GM19467 (cell line): ENCODE measurements around the gene KLF7.

Experiments
- ATAC-seq: cut with Tn5 transposase; IDR thresholded peaks from one replicate; pipeline ENCODE4 v1.9.1; 2021; ENCODE audit warnings: mild to moderate bottlenecking, moderate library complexity; ENCODE audit not compliant: unreplicated experiment

Gene KLF7

DNA sequence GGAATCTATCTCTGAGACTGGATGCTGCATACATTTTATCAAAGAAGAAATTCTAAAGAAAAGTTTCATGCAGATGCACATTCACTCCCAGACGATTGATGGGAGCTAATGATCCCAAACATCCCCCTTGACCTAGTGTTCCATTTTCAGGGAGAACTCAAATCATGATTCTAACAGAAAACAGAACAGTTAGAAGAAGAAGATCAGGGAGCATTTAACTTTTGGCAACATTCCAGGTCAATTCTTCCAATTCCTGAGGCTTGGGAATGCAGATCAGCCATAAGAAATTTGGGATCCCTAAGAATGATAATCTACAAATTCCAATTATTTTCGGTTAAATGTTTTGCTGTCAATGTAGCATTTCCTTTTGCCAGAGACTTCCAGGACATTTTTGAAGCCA lies 129.9 kb downstream of the KLF7 start:
- no peak for ATAC-seq

DNA sequence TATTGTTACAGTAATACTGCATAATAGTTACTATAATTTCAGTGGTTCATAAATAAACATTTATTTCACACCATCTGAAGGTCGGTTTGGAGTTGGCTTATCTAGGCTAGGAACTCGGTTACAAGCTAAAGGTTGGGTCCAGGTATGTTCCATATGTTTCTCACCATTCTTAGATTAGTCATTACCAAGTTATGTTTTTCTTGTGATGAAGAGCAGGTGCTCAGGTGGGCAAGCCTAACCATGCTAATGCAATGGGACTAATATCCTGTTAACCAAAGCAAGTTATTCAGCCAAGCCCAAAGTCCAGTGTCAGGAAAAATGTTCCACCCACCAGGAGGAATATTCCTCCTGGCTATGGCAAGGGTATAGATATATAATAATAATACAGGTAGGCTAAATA lies 133.3 kb downstream of the KLF7 start:
- no peak for ATAC-seq
